Ovary (tissue), 9 donors: Measurements from ENCODE around the gene PRKCD. TPM values are rescaled to one million over a fixed set of nuclear protein-coding genes. Genes with fewer than 3 reads are reported as not detected.

ENCODE experiments used
- DNase-seq, 5 donors: peaks; one replicate each; pipeline ENCODE4 v3.0.0-alpha.2; 2019 to 2020
- H3K27ac ChIP-seq, 2 donors: fragments of 200-600 bp; one replicate each; pipeline versions ENCODE4 v1.5.1 to v1.8.0; 2019 to 2022
- H3K27me3 ChIP-seq: fragments of 200-600 bp; one replicate; pipeline ENCODE4 v1.8.0; 2022
- H3K36me3 ChIP-seq: fragments of 200-600 bp; sonication (generic); one replicate; pipeline ENCODE4 v1.5.1; 2019
- H3K4me1 ChIP-seq: one replicate; pipeline ENCODE4 v1.8.1; 2013; ENCODE audit warnings: mild to moderate bottlenecking, moderate library complexity; ENCODE audit not compliant: insufficient read depth
- H3K4me3 ChIP-seq: fragments of 200-600 bp; sonication (generic); one replicate; pipeline ENCODE4 v1.5.1; 2017
- H3K9me3 ChIP-seq, 2 donors: fragments of 200-600 bp in 1 of 2; sonication (generic) in 1 of 2; one replicate each; pipeline versions ENCODE4 v1.5.1 to v1.8.1; 2013 to 2019; ENCODE audit warnings: mild to moderate bottlenecking in 1 of 2, moderate library complexity in 1 of 2
- EP300 ChIP-seq: sonication (generic); formaldehyde crosslinking; IDR thresholded peaks from one replicate; pipeline ENCODE4 v1.6.1; 2017; ENCODE audit warnings: antibody characterized with exemption
- POLR2A ChIP-seq: fragments of 450-650 bp; IDR thresholded peaks from one replicate; pipeline ENCODE4 v1.6.1; 2017; ENCODE audit warnings: antibody characterized with exemption, mild to moderate bottlenecking, moderate library complexity
- WGBS, 3 donors: extraction: QIAGEN DNeasy Blood & Tissue Kit in 1 of 3; methylation state at CpG; one replicate each; pipeline versions ENCODE4 v1.1.5 to v1.1.7; 2013 to 2017; 5-methylcytosine and 5-hydroxymethylcytosine counted together
- intact Hi-C, 4 donors: fragments of 100-400 bp; cut with DNase I; formaldehyde crosslinking; loops; one replicate each; pipeline versions ENCODE4 v1.11.0 to v1.15.1; 2022 to 2023
- polyA plus RNA-seq, 2 donors: library from polyadenylated mRNA; stranded (reverse); fragments of 200-250 nt in 1 of 2; fragments of 350-450 nt in 1 of 2; fragmentation: Illumina TruSeq in 1 of 2; extraction: RNeasy Lipid Tissue Mini Kit (QIAGEN cat#74804) in 1 of 2; gene quantifications; one replicate each; pipeline ENCODE4 v1.2.3, GENCODE V29; 2013 to 2014
- total RNA-seq, 7 donors: library from RNA; depleted of rRNA in 2 of 7; stranded (reverse); fragments of >200 nt in 2 of 7; fragmentation: NEBNext Ultra II Directional in 3 of 7; extraction: Animal tissue kit (Norgen Biotek cat#: 25700) in 3 of 7; gene quantifications; one replicate each; pipeline versions ENCODE4 v1.1.0 to v1.2.4, GENCODE V29; 2016 to 2023
- TF ChIP-seq, protein P1 (sequence below), 3 donors: fragments of 450-650 bp in 2 of 3; fragments of 200-600 bp in 1 of 3; IDR thresholded peaks; one replicate each; pipeline versions ENCODE4 v1.5.1 to v1.8.0; 2016 to 2022; ENCODE audit warnings: antibody characterized with exemption in 3 of 3, mild to moderate bottlenecking in 1 of 3
- donor health status: DM: no; HTN: no; CAD: no; lungs with moderate emphysema.
- donor health status: DM: no; HTN: no; CAD: no.
- donor health status: Bipolar disorder and iron deficiency.
- donor health status: DM: yes; HTN: yes; CAD: no.
- donor health status: DM: no; HTN: no; CAD: no.
- donor health status: DM: yes; HTN: yes; CAD: no.

PRKCD gene
- total and polyA plus RNA-seq, 9 donors, result 6.6 to 22.2 (median 15.2) TPM

DNA sequence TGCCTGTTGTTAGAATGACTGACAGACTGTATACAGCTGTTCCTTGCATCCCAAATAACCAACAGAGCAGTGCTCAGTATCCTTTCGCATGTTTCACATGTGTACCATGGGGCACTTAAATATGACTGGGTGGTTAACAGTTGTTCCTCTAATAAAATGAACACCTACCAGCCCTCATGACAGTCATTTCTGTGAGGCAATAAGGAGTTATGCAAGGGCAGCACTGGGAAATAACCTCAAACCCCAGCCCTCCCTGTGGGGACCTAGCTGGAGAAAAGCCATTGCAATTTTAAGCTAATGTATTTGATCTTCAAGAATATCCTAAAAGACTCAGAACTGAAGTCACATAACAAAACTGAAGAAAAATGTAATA is 38.1 kb upstream of the PRKCD start:
- Histone ChIP-seq H3K4me1 (no peaks in the 10 kb centered on the region), H3K27ac (no peak overlapping the region), H3K9me3 (no peaks in the 10 kb centered on the region), H3K36me3 (no peaks in the 10 kb centered on the region), H3K4me3 (no peak overlapping the region), H3K27me3 (no peaks in the 10 kb centered on the region)
- DNase-seq, result no peak
- TF ChIP-seq EP300 (no peak), POLR2A (no peak)
- TF ChIP-seq, protein P1, sequence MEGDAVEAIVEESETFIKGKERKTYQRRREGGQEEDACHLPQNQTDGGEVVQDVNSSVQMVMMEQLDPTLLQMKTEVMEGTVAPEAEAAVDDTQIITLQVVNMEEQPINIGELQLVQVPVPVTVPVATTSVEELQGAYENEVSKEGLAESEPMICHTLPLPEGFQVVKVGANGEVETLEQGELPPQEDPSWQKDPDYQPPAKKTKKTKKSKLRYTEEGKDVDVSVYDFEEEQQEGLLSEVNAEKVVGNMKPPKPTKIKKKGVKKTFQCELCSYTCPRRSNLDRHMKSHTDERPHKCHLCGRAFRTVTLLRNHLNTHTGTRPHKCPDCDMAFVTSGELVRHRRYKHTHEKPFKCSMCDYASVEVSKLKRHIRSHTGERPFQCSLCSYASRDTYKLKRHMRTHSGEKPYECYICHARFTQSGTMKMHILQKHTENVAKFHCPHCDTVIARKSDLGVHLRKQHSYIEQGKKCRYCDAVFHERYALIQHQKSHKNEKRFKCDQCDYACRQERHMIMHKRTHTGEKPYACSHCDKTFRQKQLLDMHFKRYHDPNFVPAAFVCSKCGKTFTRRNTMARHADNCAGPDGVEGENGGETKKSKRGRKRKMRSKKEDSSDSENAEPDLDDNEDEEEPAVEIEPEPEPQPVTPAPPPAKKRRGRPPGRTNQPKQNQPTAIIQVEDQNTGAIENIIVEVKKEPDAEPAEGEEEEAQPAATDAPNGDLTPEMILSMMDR (IDR thresholded peaks at IDR 0.05), result no peak
- 89 to 100% (median 93%) methylated on average over 1 of the region's 1 CpG for WGBS, 3 donors
- intact Hi-C loops, result no loop called here

DNA sequence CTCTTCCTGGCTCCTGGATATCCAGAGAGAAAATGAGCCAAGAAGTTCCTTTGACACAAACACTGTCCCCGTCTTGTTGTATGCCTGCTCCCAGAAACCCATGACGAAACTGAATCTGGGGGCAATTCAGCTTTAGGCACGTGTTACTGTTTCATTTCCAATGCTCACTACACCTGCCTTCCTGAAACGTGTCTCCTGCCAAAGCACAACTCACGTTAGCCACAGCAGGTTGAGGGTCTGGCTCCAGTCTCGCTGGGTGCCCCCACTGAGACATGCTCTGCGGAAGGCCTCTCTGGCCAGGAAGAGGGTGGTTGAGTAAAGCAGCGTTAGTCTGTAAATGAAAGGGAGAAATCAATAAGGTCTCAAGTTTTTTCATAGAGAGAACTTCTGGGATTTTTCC is 37.5 kb upstream of the PRKCD start:
- Histone ChIP-seq H3K27ac (no peak overlapping the region), H3K9me3 (no peaks in the 10 kb centered on the region), H3K27me3 (no peaks in the 10 kb centered on the region), H3K4me1 (no peaks in the 10 kb centered on the region), H3K36me3 (no peaks in the 10 kb centered on the region), H3K4me3 (no peak overlapping the region)
- intact Hi-C loops, result no loop called here
- TF ChIP-seq EP300 (no peak), POLR2A (no peak)
- TF ChIP-seq, protein P1 (IDR thresholded peaks at IDR 0.05), result no peak
- no peak for DNase-seq
- 85 to 91% (median 88%) methylated on average over 8 of the region's 8 CpGs for WGBS, 3 donors

DNA sequence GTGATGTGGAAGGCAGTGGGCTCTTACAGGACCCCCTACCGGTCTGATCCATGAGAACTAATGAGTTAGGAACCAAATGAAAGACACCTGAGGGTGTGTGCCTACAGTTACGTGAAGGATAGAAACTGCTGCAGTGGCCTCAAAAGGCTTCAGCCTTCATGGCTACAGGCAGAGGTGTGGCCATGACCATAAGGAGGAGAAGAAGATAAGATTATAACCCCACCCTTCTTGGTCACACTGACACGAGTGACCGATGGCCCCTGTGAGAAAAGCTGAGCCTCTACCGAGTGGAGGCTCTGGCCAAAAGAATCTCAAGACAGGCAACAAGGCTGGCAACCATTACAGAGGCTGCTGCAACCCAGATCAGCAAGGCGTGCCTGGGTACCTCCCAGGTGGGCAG is 37.1 kb upstream of the PRKCD start:
- WGBS, 3 donors, result 90 to 91% (median 90%) methylated on average over 6 of the region's 6 CpGs
- no peak for TF ChIP-seq POLR2A
- no peak for TF ChIP-seq EP300
- TF ChIP-seq, protein P1 (IDR thresholded peaks at IDR 0.05), result no peak
- no peaks in the 10 kb centered on the region for H3K9me3 ChIP-seq
- intact Hi-C loops, result no loop called here
- H3K27me3 ChIP-seq, result no peaks in the 10 kb centered on the region
- H3K4me1 ChIP-seq, result no peaks in the 10 kb centered on the region
- no peaks in the 10 kb centered on the region for H3K36me3 ChIP-seq
- no peak overlapping the region for H3K4me3 ChIP-seq
- H3K27ac ChIP-seq, result no peak overlapping the region
- DNase-seq, result no peak

DNA sequence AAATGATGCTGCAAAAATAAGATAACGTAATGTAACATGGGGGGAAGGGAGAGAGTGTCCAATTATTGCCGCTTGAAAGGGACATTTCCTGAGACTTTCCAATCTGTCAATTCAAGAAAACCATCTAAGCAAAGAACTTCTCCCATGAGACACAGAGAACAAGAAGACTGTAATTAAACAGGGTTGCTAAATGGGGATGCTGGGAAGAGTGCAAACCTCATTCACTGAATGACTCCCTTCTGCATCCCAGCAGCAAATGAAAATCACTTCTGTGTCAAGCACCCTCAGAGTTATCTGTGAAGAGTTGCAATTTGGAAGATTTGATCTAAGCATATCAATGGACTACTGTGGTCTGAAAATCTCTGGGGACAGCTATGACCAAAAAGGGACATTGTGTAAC is 34.4 kb upstream of the PRKCD start:
- H3K9me3 ChIP-seq, result no peaks in the 10 kb centered on the region
- peaks cover 2% of the 10 kb centered on the region for H3K4me1 ChIP-seq
- H3K27me3 ChIP-seq, result no peaks in the 10 kb centered on the region
- no peak overlapping the region for H3K4me3 ChIP-seq
- H3K36me3 ChIP-seq, result no peaks in the 10 kb centered on the region
- H3K27ac ChIP-seq, result no peak overlapping the region
- DNase-seq, result no peak
- no peak for TF ChIP-seq EP300
- TF ChIP-seq, protein P1 (IDR thresholded peaks at IDR 0.05), result no peak
- TF ChIP-seq POLR2A, result no peak
- 92 to 97% (median 96%) methylated on average over 2 of the region's 2 CpGs for WGBS, 3 donors
- intact Hi-C loops, result no loop called here

DNA sequence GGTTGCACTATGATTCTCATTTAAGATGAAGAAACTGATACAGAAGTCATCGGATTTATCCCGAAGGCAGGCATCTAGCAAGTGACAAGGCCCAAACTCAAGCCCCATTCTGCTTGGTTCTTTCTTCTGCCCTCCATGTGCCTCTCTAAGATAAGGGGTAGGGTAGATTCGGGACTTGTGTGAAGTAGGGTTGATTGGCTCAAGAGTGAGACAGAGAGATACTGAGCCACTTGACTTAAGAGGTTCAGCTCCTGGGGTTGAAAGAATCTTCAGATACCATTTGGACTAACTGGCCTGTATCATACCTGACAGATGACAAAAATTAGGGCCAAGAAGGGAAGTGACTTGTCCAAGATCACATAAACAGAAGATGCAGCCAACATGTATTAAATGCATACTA is 31.7 kb upstream of the PRKCD start:
- TF ChIP-seq POLR2A (no peak), EP300 (no peak)
- TF ChIP-seq, protein P1 (IDR thresholded peaks at IDR 0.05), result no peak
- Histone ChIP-seq H3K9me3 (no peaks in the 10 kb centered on the region), H3K4me3 (peak overlapping the region; percentile 94), H3K27me3 (no peaks in the 10 kb centered on the region), H3K36me3 (no peaks in the 10 kb centered on the region), H3K27ac (no peak overlapping the region), H3K4me1 (peaks cover 2% of the 10 kb centered on the region)
- no peak for DNase-seq
- intact Hi-C loops, result no loop called here
- WGBS, 3 donors, result 76 to 79% (median 78%) methylated on average over 3 of the region's 3 CpGs
